ENCODE data around the gene CELSR1. TPM values are rescaled to one million over a fixed set of nuclear protein-coding genes. Genes with fewer than 3 reads are reported as not detected.

Gene CELSR1
- total RNA-seq, 1 experiment from 2014 or later, result 19.6 TPM

DNA sequence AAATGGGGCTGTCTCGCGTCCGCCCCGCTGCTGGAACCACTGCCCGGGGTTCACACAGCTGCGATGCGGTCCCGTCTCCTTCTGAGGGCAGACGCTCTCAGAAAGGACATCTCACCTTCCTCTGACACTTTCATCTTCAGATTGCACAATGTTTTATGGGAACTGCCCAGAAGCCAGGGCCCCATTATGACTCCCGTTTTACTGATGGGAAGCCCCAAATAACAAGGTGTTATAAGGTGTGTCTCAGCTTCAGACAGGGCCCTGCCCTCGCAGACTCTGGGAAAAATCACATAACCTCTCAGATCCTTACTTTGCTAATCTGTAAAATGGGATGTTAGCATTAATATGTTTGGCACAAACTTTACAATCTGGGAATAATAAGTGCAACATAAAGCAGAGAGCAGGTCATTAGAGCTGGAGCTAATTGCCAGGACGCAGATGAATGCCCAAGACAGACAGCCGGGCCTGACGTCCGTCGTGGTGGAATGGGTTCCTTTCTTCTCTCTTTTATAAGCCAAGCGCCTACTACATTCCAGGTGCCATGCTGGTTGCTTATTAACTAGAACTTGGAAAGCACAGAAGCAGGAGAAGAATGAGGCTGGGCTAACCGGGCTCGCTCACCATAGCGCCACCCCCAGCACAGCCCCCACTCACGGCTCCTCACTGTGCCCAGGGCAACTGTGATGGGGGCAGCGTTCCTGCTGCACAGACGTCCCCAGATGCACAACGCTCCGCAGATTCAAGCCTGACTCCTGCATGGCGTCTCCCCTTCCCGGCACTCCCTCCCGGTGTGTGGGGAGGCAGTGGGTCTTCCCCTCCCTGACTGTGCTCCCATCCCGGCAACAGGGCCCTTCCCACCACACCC, 158.1 kb downstream of the CELSR1 start:
- Histone ChIP-seq H3K4me2 (ENCODE audit: low read length) (no peak overlapping the region; the same call in 1 of the 2 replicates), H3K9ac (ENCODE audit: low read length) (no peak overlapping the region)
- RAD21 ChIA-PET (ENCODE audit: low non-redundant PET in 1 of 2, low total read pairs in 2 of 2, uncharacterized antibody in 2 of 2, unreplicated experiment in 2 of 2), result no interaction called here

More for the DNA sequence above, 158.1 kb downstream of the CELSR1 start:
- H3K36me3 ChIP-seq (ENCODE audit: control insufficient read depth in 1 of 2, insufficient read depth in 2 of 2, low read length in 2 of 2), result peaks cover 0 to 10% of the 10 kb centered on the region in 2 experiments; a peak in 1 of 4 replicates
- H3K4me1 ChIP-seq (ENCODE audit: control insufficient read depth in 1 of 2, insufficient read depth in 2 of 2, low read length in 2 of 2), result peaks cover 29 to 42% of the 10 kb centered on the region in 2 experiments
- no peaks in the 10 kb centered on the region for H3K9me2 ChIP-seq (ENCODE audit: insufficient read depth)
- no peak for ATAC-seq
- CTCF ChIA-PET, result interaction anchor here (0.9 kb wide), 1 partner anchor 12 kb away, joined by 3 read pairs; no protein-coding TSS in a partner anchor
- intact Hi-C loops (cut with micrococcal nuclease), result no loop called here
- no peak for DNase-seq (ENCODE audit: low read depth, low spot score)
- H3K27ac ChIP-seq (ENCODE audit: low read depth, low read length), result no peak overlapping the region
- H4K20me1 ChIP-seq (ENCODE audit: insufficient read depth), result no peaks in the 10 kb centered on the region
- no peak overlapping the region for H2AFZ ChIP-seq (ENCODE audit: low read depth, low read length, poor library complexity, severe bottlenecking)
- no peaks in the 10 kb centered on the region for H3K79me2 ChIP-seq (ENCODE audit: insufficient read depth, low read length)
- H3K27me3 ChIP-seq (ENCODE audit: insufficient read depth, low read length), result no peaks in the 10 kb centered on the region
- BruUV-seq (replicated peaks), result no TSS peak
- H3K9me3 ChIP-seq (ENCODE audit: control insufficient read depth in 1 of 2, insufficient read depth in 1 of 2, low read depth in 1 of 2, low read length in 2 of 2), result peaks cover 4 to 9% of the 10 kb centered on the region in 2 experiments; a peak in 2 of 4 replicates
- POLR2A ChIA-PET, result no interaction called here
- H3K4me3 ChIP-seq (replicated peaks in 1 of 2; ENCODE audit: low read depth in 1 of 2, low read length in 2 of 2), result no peak overlapping the region
- TF ChIP-seq CBX3 (IDR thresholded peaks at IDR 0.05; ENCODE audit: low read depth) (no peak), ELF1 (IDR thresholded peaks at IDR 0.05; ENCODE audit: borderline replicate concordance, low read depth) (no peak), JUND (IDR thresholded peaks at IDR 0.05) (no peak), SP1 (IDR thresholded peaks at IDR 0.05; ENCODE audit: low read depth) (no peak), POLR2A (IDR thresholded peaks at IDR 0.05; ENCODE audit: borderline replicate concordance, extremely low read depth, insufficient read depth, insufficient read length) (no peak), POLR2AphosphoS5 (IDR thresholded peaks at IDR 0.05; ENCODE audit: low read depth, low read length) (no peak), EZH2phosphoT487 (IDR thresholded peaks at IDR 0.05; ENCODE audit: borderline replicate concordance) (no peak), EGR1 (IDR thresholded peaks at IDR 0.05; ENCODE audit: low read depth) (no peak), TCF7L2 (IDR thresholded peaks at IDR 0.05; ENCODE audit: borderline replicate concordance, extremely low read depth, insufficient read depth, insufficient read length) (no peak), SIN3A (IDR thresholded peaks at IDR 0.05; ENCODE audit: low read depth) (no peak), YY1 (IDR thresholded peaks at IDR 0.05; ENCODE audit: extremely low read depth, insufficient replicate concordance, low read depth, low read length) (no peak)
- TF ChIP-seq, protein P1, sequence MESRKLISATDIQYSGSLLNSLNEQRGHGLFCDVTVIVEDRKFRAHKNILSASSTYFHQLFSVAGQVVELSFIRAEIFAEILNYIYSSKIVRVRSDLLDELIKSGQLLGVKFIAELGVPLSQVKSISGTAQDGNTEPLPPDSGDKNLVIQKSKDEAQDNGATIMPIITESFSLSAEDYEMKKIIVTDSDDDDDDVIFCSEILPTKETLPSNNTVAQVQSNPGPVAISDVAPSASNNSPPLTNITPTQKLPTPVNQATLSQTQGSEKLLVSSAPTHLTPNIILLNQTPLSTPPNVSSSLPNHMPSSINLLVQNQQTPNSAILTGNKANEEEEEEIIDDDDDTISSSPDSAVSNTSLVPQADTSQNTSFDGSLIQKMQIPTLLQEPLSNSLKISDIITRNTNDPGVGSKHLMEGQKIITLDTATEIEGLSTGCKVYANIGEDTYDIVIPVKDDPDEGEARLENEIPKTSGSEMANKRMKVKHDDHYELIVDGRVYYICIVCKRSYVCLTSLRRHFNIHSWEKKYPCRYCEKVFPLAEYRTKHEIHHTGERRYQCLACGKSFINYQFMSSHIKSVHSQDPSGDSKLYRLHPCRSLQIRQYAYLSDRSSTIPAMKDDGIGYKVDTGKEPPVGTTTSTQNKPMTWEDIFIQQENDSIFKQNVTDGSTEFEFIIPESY (IDR thresholded peaks at IDR 0.05; ENCODE audit: extremely low read depth, insufficient replicate concordance, low read length), result no peak
